ENCODE results near the gene OASL.
A peak's percentile ranks its signal among the peaks of the same experiment; 100 is the strongest.
"Not testable (repeated sequence)": the region's sequence is repeated elsewhere in the genome, so short reads cannot be mapped to it uniquely, and the experiment has no call there.

Gene OASL

DNA sequence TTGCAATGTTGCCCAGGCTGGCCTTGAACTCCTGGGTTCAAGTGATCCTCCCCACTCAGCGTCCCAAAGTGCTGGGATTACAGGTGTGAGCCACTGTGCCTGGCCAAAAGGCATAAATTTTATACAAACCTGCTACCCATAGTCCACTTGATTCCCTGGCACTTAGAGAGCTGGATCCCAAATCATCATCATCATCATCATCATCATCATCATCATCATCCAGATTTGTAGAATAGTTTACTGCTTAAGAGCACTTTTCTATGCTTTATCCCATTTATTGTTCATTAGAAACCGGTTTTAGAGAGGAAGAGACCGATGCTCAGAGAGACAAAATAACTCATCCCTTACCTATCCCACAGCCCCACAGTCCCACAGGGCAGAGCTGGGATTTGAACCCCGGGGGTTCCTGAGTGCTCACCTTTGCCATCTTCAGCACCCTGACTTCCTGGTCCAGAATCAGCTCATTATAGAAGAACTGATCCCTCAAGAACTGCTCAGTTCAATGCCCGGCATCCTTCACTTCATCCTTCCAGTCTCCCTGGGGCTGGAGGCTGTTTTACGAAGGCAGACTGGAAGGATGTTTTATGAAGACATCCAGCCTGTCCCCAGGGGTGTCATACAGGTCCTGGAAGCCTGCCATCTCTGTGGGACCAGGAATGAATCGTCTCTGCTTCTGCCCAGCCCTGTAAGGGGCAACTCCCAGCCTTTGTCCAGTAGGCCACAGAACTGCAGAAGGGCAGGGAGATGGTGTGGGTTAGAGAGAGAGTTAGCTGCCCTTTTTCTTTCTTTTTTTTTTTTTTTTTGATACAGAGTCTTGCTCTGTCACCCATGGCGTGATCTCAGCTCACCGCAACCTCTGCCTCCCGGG, 20.2 kb upstream of the OASL start:
- DNase-seq (ENCODE audit: low read depth in 2 of 2) = no peak

DNA sequence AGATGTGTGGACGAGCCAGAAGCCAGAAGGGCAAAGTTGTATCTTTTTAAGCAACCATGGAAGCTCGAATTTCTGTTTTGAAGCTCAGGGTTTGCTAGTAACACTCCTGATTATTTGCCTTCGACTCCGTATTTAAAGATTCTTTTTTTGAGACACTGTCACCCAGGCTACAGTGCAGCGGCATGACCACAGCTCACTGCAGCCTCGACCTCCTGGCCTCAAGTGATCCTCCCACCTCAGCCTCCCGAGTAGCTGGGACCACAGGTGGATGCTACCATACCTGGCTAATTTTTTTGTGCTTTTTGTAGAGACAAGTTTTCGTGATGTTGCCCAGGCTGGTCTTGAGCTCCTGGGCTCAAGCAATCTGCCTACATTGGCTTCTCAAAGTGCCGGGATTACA, 18.7 kb upstream of the OASL start:
- DNase-seq (ENCODE audit: low read depth in 2 of 2) = no peak

DNA sequence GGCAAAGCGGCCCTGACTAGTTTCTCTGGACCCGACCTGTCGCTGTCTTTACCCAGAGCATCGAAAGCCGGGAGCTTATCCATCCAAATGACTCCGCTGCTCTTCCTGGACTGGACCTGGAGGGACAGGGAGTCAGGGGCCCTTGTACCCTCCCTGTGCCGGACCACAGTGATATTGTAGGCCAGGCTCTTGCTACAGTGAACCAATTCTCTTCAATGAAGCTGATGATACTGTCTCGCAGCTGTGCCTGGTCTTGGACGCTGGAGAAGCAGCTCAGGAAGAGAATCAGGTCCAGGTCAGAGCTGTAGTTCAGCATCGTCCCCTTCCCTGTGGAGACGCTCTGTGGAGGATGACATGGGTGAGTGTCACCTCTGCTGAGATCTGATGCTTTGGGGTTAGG, 14.7 kb upstream of the OASL start:
- DNase-seq (ENCODE audit: low read depth in 2 of 2) = no peak

DNA sequence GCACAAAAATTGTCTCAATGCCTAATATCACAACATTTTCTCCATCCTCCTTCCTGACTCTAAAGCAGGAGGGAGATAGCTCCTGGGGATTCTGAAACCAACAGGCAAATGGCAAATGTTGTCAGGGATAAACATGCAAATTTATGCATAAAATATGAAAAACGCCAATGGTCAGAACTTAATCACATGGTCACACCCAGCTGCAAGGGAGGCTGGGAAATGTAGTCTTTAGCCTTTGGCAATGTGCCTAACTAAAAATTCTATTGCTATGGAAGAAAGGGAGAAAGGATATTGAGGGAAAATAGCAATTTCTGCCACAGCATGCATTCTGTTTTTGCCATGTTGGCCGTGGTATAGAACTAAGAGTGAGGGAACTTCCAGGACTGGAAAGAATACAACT, 11.7 kb upstream of the OASL start:
- no peak for DNase-seq (ENCODE audit: low read depth in 2 of 2)

DNA sequence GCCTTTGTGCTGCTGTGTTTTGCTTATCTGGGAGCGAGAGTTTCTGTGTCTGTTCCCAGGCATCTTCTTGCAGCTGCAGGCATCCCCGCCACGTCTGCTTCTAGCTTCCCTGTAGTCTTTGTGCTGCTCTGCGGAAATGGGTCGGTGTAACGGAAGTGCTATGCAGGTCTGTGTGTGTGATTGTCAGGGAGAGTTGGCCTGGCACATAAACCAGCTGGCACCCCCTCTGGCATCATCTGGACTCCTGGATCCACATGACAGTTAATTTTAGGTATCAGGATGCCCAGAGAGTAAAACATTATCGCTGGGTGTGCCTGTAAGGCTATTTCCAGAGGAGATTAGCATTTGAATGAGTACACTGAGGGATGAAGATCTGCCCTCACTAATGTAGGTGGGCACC, 9.4 kb upstream of the OASL start:
- DNase-seq (ENCODE audit: low read depth in 2 of 2) = no peak

DNA sequence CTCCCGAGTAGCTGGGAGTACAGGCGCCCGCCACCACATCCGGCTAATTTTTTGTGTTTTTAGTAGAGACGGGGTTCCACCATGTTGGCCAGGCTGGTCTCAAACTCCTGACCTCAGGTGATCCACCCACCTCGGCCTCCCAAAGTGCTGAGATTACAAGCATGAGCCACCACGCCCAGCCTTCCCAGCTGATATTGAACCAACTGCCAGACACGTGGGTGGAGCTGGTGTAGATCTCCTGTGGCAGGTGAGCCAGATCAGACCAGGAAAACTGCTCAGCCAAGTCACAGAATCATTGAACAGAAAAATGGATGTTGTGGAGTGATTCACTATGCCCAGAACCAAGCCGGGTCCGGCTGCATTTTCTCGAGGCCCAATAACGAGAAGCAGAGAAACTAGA, 8.4 kb upstream of the OASL start:
- not testable (repeated sequence) for DNase-seq (ENCODE audit: low read depth in 2 of 2)

DNA sequence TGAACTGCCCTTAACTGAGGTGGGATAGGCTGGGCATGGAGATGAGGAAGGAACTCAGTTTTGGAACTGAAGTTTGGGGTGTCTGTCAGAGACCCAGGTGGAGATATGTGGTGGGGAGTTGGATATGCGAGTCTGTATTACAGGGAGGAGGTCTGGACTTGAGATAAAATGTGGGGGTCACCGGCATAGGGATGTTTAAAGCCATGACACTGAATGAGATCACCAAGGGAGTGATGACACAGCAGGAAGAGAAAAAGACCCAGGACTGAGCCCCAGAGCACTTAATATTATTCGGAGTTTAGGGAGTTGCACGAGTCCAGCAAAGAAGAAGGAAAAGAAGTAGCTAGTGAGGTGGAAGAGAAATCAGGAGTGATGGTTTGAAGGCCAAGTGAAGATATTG, 4.0 kb upstream of the OASL start:
- no peak for DNase-seq (ENCODE audit: low read depth in 2 of 2)

DNA sequence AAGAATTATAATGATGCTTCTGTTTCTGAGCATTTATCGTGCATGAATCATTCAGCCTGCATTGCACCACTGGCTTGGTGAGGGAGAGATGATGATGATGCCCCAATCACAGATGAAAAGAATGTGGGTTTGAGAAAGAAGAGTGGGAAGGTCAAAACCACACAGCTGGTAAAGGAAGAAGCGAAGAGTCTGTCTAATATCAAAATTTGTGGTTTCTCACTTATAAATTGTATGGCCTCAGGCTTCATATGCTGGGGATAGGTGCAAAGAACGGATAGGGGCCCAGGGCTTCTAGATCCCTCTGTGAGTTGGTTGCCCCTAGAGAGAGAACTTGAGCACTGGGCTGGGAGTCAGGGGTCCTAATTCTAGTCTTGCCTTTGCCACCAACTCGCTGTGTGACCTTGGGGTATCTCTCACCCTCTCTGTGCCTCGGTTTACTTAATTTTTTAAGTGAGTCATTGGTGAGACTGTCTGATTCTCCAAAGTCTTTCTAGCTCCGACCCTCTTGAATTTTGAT, 2.2 kb downstream of the OASL start:
- peak; percentile 34 to 35 for DNase-seq (ENCODE audit: low read depth in 2 of 2)

DNA sequence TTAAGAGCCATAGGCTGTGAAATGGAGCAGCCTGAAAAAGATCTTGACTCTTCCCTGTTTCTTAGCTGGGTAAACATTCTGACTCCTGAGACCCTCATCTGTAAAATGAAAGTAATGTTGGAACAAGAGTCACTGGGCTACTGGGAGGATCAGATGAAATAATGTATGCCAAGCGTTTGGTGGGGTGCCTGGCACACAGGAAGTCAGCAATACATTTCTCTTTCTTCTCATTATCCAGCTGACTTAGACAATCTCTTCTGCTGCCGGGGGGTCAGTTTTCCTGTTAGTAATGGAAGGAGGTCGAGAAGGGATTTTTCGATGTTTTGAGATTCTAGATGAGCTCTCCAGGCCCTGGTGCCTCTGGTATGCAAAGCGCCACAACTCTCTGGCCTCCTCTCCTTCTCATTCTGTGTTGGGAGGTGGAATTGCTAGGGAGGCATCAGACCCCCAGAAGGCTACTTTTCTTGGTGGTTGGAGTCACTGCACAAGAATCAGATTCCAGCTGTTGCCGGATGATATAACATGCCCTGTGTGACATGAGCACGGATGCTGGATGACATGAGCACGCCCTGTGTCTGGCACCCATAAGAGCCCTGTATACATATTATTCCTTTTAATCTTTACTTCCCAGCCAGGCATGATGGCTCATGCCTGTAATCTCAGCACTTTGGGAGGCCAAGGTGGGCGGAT, 4.3 kb downstream of the OASL start:
- no peak for DNase-seq (ENCODE audit: low read depth in 2 of 2)

DNA sequence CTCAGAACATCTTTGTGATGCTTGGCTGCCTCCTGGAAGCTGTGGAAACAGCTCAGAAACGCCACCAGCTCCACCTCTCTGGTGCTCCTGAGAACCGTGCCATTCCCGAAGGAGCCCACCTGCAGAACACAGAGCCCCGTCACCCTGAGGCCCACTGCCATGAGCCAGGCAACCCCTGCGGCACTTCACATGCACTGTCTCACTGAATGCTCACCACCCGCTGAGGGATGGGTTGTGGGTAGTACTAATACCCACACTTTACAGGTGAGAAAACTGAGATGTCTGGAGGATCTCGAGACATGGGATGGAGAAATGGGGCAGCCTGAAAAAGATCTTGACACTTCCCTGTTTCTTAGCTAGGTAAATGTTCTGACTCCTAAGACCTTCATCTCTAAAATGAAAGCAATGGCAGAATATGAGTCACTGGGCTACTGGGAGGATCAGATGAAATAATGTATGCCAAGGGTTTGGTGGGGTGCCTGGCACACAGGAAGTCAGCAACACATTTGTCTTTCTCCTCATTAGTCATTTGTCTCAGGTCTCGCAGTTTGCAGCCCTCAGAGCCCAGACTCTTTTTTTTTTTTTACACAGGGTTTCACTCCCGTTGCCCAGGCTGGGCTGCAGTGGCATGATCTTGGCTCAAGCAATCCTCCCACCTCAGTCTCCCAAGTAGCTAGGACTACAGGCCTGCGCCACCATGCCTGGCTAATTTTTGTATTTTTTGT, 5.3 kb downstream of the OASL start:
- peak in 1 of 2 donors; percentile 45 for DNase-seq (ENCODE audit: low read depth in 2 of 2)

DNA sequence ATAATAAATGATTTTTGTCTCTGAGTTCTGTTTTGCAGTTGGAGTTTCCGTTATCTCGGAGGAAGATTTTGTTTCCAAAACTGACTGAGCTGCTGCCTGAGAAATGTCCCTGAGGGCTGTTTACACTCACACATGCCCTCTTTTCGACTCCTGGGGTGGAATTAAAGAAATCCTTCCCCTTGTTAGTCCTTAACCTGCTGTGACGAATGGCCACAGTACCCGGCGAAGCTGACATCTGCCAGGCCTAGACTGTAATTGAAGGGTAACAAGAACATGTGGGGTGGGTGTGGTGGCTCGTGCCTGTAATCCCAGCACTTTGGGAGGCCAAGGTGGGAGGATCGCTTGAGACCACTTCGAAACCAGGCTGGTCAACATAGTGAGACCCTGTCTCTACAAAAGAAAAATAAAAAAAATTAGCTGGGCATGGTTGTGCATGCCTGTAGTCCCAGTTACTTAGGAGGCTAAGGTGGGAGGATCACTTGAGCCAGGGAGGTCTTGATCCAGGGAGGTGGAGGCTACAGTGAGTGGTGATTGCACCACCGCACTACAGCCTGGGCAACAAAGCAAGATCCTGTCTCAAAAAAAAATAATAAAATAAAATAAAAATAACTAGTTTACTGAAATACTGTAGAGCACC, 8.4 kb downstream of the OASL start:
- no peak for DNase-seq (ENCODE audit: low read depth in 2 of 2)

DNA sequence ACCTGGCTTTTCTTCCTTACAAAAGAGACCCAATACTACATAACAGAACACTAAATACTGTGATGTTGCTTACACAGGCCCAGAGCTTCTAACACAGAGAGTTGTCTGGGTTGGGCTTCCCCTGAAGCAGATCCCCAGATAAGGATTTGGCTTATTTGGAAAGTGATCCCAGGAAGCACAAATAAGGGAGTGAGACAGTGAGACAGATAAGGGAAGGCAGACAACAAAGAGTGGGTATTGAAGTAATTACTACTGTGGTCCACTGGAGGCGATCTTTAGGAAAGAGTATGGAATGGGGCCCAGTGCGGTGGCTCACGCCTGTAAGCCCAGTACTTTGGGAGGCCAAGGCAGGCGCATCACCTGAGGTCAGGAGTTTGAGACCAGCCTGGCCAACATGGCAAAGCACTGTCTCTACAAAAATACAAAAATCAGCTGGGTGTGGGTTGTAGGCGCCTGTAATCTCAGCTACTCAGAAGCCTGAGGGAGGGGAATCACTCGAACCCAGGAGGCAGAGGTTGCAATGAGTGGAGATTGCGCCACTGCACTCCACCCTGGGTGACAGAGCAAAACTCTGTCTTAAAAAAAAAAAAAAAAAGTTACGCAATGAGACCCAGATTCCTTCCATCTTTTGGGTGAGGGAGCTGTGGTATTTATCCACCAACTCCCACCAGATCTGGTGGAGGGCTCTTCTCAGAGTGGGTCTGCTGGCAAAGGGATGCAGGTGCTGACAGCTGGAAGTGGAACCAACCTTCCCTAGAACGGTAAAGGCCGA, 12.6 kb downstream of the OASL start:
- no peak for DNase-seq (ENCODE audit: low read depth in 2 of 2)

DNA sequence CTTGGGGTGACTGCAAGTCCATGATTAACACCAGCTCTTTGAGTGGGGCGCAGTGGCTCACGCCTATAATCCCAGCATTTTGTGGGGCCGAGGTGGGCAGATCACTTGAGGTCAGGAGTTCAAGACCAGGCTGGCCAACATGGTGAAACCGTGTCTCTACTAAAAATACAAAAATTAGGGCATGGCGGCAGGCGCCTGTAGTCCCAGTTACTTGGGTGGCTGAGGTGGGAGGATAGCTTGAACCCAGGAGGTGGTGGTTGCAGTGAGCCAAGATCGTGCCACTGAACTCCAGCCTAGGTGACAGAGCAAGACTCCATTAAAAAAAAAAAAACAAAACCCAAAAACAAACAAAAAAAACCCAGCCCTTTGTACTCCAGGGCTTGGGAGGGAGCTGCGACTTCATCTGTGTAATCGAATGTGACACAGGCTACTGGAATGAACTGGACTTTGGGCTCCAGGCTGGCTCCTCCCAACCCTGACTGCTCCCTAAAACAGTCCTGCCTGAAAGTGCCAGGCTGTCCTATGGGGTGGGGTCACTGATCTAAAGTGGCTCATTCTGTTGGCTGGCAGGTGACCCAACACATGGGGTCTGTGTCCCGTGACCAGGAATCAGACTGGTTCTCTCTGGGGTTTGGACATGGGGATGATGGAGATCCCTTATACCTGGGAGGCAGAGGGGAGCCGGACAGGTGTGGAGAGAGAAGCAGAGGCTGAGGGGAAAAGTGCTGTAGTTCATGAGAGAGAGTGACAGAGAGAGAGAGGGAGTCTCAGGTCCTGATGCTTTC, 13.4 kb downstream of the OASL start:
- no peak for DNase-seq (ENCODE audit: low read depth in 2 of 2)

DNA sequence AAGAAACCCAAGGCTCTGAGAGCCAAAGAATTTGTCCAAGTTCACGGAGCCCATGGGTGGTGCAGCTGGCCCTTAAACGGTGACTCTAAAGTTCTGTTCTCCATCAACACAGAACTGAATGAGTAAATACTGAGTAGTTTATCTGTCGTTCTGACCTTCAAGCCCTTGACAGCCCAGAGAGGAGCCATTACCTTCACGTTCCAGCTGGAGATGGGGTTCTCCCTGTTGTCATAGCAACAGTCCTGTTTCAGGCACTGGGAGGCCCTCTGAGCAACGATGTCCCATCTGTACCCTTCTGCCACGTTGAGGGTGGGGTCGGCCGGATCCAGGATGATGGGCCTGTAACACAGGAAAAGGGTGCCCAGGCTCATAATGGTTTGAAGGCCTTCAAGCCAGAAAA, 15.2 kb downstream of the OASL start:
- no peak for DNase-seq (ENCODE audit: low read depth in 2 of 2)

DNA sequence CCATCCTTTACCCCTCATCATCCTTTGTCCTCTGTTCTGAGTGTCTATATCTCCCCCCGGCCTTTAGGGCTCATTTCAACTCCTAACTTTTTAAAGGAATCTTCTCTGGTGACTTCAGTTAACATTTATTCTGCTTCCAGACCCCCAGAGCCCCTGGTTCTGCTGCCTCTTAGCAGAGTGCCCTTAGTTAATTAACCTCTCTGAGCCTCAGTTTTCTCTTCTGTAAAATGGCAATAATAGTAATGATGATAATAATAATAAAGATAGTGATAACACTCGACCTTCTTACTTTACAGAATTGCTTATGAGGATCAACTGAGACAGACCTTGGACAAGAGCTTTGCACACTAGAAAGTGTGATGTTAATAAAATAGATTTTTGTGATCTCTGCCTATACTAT, 16.3 kb downstream of the OASL start:
- no peak for DNase-seq (ENCODE audit: low read depth in 2 of 2)

DNA sequence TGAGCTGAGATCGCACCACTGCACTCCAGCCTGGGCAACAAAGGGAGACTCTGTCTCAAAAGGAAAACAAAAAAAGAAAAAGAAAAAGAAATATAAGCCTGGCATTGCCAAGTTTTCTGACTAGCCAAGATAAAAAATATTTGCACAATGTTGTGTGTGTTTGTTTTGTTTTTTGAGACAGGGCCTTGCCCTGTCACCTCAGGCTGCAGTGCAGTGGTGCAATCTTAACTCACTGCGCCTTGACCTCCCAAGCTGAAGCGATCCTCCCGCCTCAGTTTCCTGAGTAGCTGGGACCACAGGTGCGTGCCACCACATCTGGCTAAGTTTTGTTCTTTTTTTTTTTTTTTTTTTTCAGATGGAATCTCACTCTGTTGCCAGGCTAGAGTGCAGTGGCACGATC, 17.3 kb downstream of the OASL start:
- DNase-seq (ENCODE audit: low read depth in 2 of 2) = no peak

DNA sequence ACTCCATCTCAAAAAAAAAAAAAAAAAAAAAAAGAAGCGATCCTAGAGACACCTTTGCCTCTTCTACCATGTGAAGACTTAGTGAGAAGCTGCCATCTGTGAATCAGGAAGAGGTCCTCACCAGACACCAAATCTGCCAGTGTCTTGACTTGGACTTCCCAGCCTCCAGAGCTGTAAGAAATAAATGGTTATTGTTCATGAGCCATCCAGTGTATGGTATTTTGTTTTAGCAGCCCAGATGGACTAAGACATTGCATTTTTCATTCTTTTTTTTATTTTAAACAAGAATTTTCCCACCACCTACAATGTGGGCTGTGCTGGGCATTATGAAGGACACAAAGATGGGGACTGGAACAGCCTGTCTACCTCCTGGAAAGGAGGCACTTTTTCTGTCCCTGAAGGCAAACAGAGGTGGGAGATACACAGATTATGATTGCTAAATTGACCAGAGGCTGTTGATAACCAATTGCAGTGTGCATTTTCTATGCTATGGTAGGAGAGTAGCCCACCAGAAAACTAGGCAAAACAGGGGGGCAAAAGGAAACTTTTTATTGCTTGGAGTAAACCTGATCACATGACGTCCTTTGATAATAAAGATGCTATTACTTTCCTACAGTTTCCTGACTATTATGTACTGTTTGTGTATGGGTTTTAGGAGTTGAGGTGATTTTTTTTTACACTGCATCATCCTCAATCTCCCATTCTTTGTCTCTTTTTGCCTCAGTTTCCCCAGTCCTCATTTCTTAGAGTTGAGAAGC, 20.0 kb downstream of the OASL start:
- DNase-seq (ENCODE audit: low read depth in 2 of 2) = no peak

DNA sequence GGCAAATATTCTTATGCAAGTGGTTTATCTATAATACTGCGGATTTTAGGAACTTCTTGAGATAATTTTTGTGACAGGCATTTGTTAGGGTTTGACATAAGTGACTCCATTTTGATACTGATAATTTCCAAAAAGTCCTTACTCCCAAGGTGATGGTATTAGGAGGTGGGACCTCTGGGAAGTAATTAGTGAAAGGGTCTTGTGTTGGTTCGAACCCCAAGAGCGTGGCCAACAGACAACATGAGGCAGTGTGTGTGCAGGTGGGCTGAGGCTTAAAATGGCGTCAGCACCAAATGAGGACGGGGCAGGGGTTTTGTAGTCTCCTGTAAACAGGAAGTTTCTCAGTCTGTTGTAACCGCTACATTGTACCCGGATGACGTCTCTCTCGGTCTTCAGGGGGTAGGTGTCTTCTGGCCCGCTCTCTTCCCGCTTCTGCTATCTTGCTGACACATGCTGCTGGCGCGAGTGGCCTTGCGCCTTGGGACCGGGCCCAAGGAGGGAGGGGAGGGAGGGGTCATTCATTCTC, 21.0 kb downstream of the OASL start:
- no peak for DNase-seq (ENCODE audit: low read depth in 2 of 2)
